IMR-90 (cell line): ENCODE data around the gene ANXA3.

Source experiments
- CTCF ChIP-seq: conservative IDR thresholded peaks from 2 replicates; pipeline ENCODE4 v1.5.1; 2012; ENCODE audit warnings: mild to moderate bottlenecking, low read depth, low read length, improper control_type of control experiment
- POLR2A ChIP-seq: IDR thresholded peaks from 2 replicates; pipeline ENCODE4 v1.6.1; 2012; ENCODE audit warnings: mild to moderate bottlenecking, low read depth, low read length
- RAD21 ChIP-seq: IDR thresholded peaks from 2 replicates; pipeline ENCODE4 v1.6.1; 2012; ENCODE audit warnings: low read length, improper control_type of control experiment
- RFX5 ChIP-seq: IDR thresholded peaks from 2 replicates; pipeline ENCODE4 v1.8.0; 2012; ENCODE audit warnings: low read depth, mild to moderate bottlenecking, low read length, moderate library complexity
- SMC3 ChIP-seq: fragments of 150-350 bp; IDR thresholded peaks from 2 replicates; pipeline ENCODE4 v1.6.1; 2016; ENCODE audit warnings: low read depth, mild to moderate bottlenecking, antibody characterized with exemption, low read length, moderate library complexity

GRCh38 chr4:78567500-78568060 is 16.0 kb downstream of the ANXA3 start:
- TF ChIP-seq CTCF (no peak), SMC3 (no peak), RFX5 (no peak), POLR2A (no peak), RAD21 (no peak)
